H9 (cell line): ENCODE data around the gene ZNF80. TPM values are rescaled to one million over a fixed set of nuclear protein-coding genes. Genes with fewer than 3 reads are reported as not detected.

ENCODE experiments used
- DNase-seq: peaks from one replicate; pipeline ENCODE4 v3.0.0-alpha.2; 2017
- H2AFZ ChIP-seq: one replicate; pipeline ENCODE4 v1.6.1; 2013; ENCODE audit warnings: mild to moderate bottlenecking, low read length, control low read depth, moderate library complexity
- H2AK5ac ChIP-seq: 2 replicates; pipeline ENCODE4 v1.6.1; 2013; ENCODE audit warnings: low read length, control low read depth, mixed read lengths; ENCODE audit not compliant: insufficient read length
- H2BK120ac ChIP-seq: one replicate; pipeline ENCODE4 v1.6.1; 2013; ENCODE audit warnings: low read depth, mild to moderate bottlenecking, low read length, control low read depth, inconsistent platforms; ENCODE audit not compliant: poor library complexity, severe bottlenecking
- H2BK12ac ChIP-seq: 2 replicates; pipeline ENCODE4 v1.6.1; 2013; ENCODE audit warnings: low read length, control low read depth, mixed read lengths, low read depth; ENCODE audit not compliant: insufficient read length
- H2BK15ac ChIP-seq: 2 replicates; pipeline ENCODE4 v1.6.1; 2013; ENCODE audit warnings: low read depth, low read length, control low read depth
- H2BK20ac ChIP-seq: one replicate; pipeline ENCODE4 v1.6.1; 2013; ENCODE audit warnings: low read depth, mild to moderate bottlenecking, low read length, control low read depth, inconsistent platforms; ENCODE audit not compliant: poor library complexity, severe bottlenecking
- H2BK5ac ChIP-seq: 2 replicates; pipeline ENCODE4 v1.6.1; 2013; ENCODE audit warnings: low read length, control low read depth, mixed read lengths; ENCODE audit not compliant: insufficient read length
- H3K14ac ChIP-seq: 2 replicates; pipeline ENCODE4 v1.6.1; 2013; ENCODE audit warnings: low read length, control low read depth; ENCODE audit not compliant: insufficient read depth
- H3K18ac ChIP-seq: 2 replicates; pipeline ENCODE4 v1.6.1; 2013; ENCODE audit warnings: low read depth, mild to moderate bottlenecking, mixed read lengths, low read length, control low read depth; ENCODE audit not compliant: insufficient read length
- H3K23ac ChIP-seq: 2 replicates; pipeline ENCODE4 v1.6.1; 2013; ENCODE audit warnings: low read length, control low read depth, mixed read lengths, low read depth; ENCODE audit not compliant: insufficient read length
- H3K23me2 ChIP-seq: 2 replicates; pipeline ENCODE4 v1.6.1; 2013; ENCODE audit warnings: low read depth, mild to moderate bottlenecking, mixed read lengths, low read length, control low read depth; ENCODE audit not compliant: insufficient read length, poor library complexity, severe bottlenecking
- H3K27ac ChIP-seq: 2 replicates; pipeline ENCODE4 v1.5.1; 2013; ENCODE audit warnings: low read length, control low read depth, mixed read lengths, low read depth; ENCODE audit not compliant: insufficient read length
- H3K27me3 ChIP-seq: 2 replicates; pipeline ENCODE4 v1.6.1; 2013; ENCODE audit warnings: low read length, control low read depth, inconsistent platforms; ENCODE audit not compliant: insufficient read depth
- H3K4ac ChIP-seq: 2 replicates; pipeline ENCODE4 v1.6.1; 2013; ENCODE audit warnings: low read depth, mild to moderate bottlenecking, control low read depth, inconsistent platforms, low read length, moderate library complexity
- H3K4me1 ChIP-seq: 2 replicates; pipeline ENCODE4 v1.6.1; 2013; ENCODE audit warnings: low read length, control low read depth, inconsistent platforms; ENCODE audit not compliant: insufficient read depth
- H3K4me2 ChIP-seq: 2 replicates; pipeline ENCODE4 v1.6.1; 2013; ENCODE audit warnings: low read length, control low read depth, mixed read lengths; ENCODE audit not compliant: insufficient read length, insufficient read depth
- H3K56ac ChIP-seq: 2 replicates; pipeline ENCODE4 v1.6.1; 2013; ENCODE audit warnings: low read depth, mild to moderate bottlenecking, mixed read lengths, low read length, control low read depth; ENCODE audit not compliant: insufficient read length
- H3K79me1 ChIP-seq: 2 replicates; pipeline ENCODE4 v1.6.1; 2013; ENCODE audit warnings: low read depth, mild to moderate bottlenecking, moderate library complexity, low read length, control low read depth, inconsistent platforms; ENCODE audit not compliant: insufficient read depth, poor library complexity, severe bottlenecking
- H3K79me2 ChIP-seq: 2 replicates; pipeline ENCODE4 v1.6.1; 2013; ENCODE audit warnings: low read length, control low read depth, inconsistent platforms; ENCODE audit not compliant: insufficient read depth
- H3K9ac ChIP-seq: 2 replicates; pipeline ENCODE4 v1.6.1; 2013; ENCODE audit warnings: low read length, control low read depth, mixed read lengths; ENCODE audit not compliant: insufficient read length; ENCODE audit errors: extremely low read depth
- H3K9me3 ChIP-seq: one replicate; pipeline ENCODE4 v1.6.1; 2013; ENCODE audit warnings: low read depth, low read length, inconsistent platforms; ENCODE audit not compliant: control insufficient read depth
- H3T11ph ChIP-seq: one replicate; pipeline ENCODE4 v1.6.1; 2013; ENCODE audit warnings: mild to moderate bottlenecking, low read length, control low read depth, inconsistent platforms
- H4K20me1 ChIP-seq: one replicate; pipeline ENCODE4 v1.6.1; 2013; ENCODE audit not compliant: control insufficient read depth, insufficient read length, insufficient read depth
- H4K5ac ChIP-seq: 2 replicates; pipeline ENCODE4 v1.6.1; 2013; ENCODE audit warnings: low read depth, mild to moderate bottlenecking, mixed read lengths, low read length, control low read depth; ENCODE audit not compliant: insufficient read length
- H4K8ac ChIP-seq: replicated peaks from 2 replicates; pipeline ENCODE4 v1.6.1; 2013; ENCODE audit warnings: low read length, control low read depth, mixed read lengths, low read depth; ENCODE audit not compliant: insufficient read length
- H4K91ac ChIP-seq: 2 replicates; pipeline ENCODE4 v1.6.1; 2013; ENCODE audit warnings: low read depth, mild to moderate bottlenecking, moderate library complexity, mixed read lengths, low read length, control low read depth; ENCODE audit not compliant: insufficient read length
- H3K27ac Mint-ChIP-seq, 3 experiments: 2 replicates in 2 of 3; 3 replicates in 1 of 3; pipeline ENCODE4 v1.8.0; 2020 to 2021; ENCODE audit warnings: mixed read lengths in 3 of 3, mild to moderate bottlenecking in 1 of 3, moderate library complexity in 1 of 3
- H3K27me3 Mint-ChIP-seq: 2 replicates; pipeline ENCODE4 v1.8.0; 2021; ENCODE audit warnings: low read depth, mild to moderate bottlenecking, moderate library complexity, mixed read lengths
- H3K36me3 Mint-ChIP-seq, 3 experiments: 2 replicates in 2 of 3; 3 replicates in 1 of 3; pipeline ENCODE4 v1.8.0; 2020 to 2021; ENCODE audit warnings: low read depth in 3 of 3, mixed read lengths in 3 of 3; ENCODE audit not compliant: insufficient read depth in 1 of 3
- H3K4me1 Mint-ChIP-seq, 2 experiments: 2 replicates each; pipeline ENCODE4 v1.8.0; 2020; ENCODE audit warnings: mixed read lengths in 2 of 2
- H3K4me3 Mint-ChIP-seq, 2 experiments: 2 replicates in 1 of 2; 3 replicates in 1 of 2; pipeline ENCODE4 v1.8.0; 2020 to 2021; ENCODE audit warnings: mild to moderate bottlenecking in 2 of 2, mixed read lengths in 2 of 2, moderate library complexity in 1 of 2
- H3K9me3 Mint-ChIP-seq, 2 experiments: 2 replicates in 1 of 2; 3 replicates in 1 of 2; pipeline ENCODE4 v1.8.0; 2020; ENCODE audit warnings: mild to moderate bottlenecking in 2 of 2, mixed read lengths in 2 of 2, moderate library complexity in 1 of 2
- CTCF ChIP-seq: fragments of 200-600 bp; sonication (generic); conservative IDR thresholded peaks from 3 replicates; pipeline ENCODE4 v1.8.0; 2021; ENCODE audit warnings: antibody characterized with exemption, mild to moderate bottlenecking
- whole genome bisulfite sequencing: extraction: QIAGEN DNeasy Blood & Tissue Kit; methylation state at CpG from one replicate; pipeline ENCODE4 v1.1.7; 2013; ENCODE audit warnings: missing lambda C conversion rate, low lambda C conversion rate, mixed read lengths; ENCODE audit not compliant: insufficient read length; ENCODE audit errors: extremely low coverage; 5-methylcytosine and 5-hydroxymethylcytosine counted together
- total RNA-seq: library from RNA; stranded (reverse); gene quantifications from 2 replicates; pipeline ENCODE4 v1.2.1, GENCODE V29; 2021

The ZNF80 gene
- total RNA-seq, 1 experiment from 2014 or later, result not detected

DNA sequence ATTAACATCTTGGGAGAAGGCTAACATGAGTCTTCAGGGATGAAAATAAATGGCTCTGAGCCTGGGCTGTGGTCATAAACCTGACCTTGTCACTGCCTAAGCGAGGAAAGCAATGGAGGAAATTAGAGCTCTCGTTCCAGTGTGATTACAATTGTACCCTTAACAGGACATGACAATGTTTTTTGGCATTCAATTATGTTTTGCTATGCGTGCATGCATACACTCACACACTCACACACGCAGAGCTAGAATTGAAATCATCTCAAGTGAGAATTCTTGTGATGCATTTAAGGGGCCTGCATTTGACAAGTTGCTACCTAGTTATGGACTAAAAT is 24.1 kb downstream of the ZNF80 start:
- no peaks in the 10 kb centered on the region; the same call in 1 of the 2 replicates for H3K27me3 ChIP-seq
- H3K4me2 ChIP-seq, result no peak overlapping the region
- no peak overlapping the region for H3K4ac ChIP-seq
- H3K79me1 ChIP-seq, result no peaks in the 10 kb centered on the region
- H2BK5ac ChIP-seq, result no peak overlapping the region
- no peak overlapping the region for H3K23ac ChIP-seq
- H4K91ac ChIP-seq, result no peak overlapping the region
- no peaks in the 10 kb centered on the region; the same call in none of the 2 replicates for H3K27me3 Mint-ChIP-seq
- no peak overlapping the region for H2AK5ac ChIP-seq
- H3K27ac ChIP-seq, result peak overlapping the region; percentile 54
- H2AFZ ChIP-seq, result no peak overlapping the region
- H2BK20ac ChIP-seq, result no peak overlapping the region
- TF ChIP-seq CTCF, result no peak
- H2BK12ac ChIP-seq, result no peak overlapping the region
- no peak for DNase-seq
- H3K56ac ChIP-seq, result no peak overlapping the region
- H3K18ac ChIP-seq, result no peak overlapping the region
- no peak overlapping the region; a peak in 1 of 5 replicates for H3K4me3 Mint-ChIP-seq
- no peak overlapping the region for H3K14ac ChIP-seq
- H3K9me3 ChIP-seq, result no peaks in the 10 kb centered on the region
- peaks cover 0 to 6% of the 10 kb centered on the region in 2 experiments; a peak in 1 of 5 replicates for H3K9me3 Mint-ChIP-seq
- no CpG with 5 or more reads among the region's 4 CpGs for WGBS
- no peak overlapping the region for H3K9ac ChIP-seq
- no peaks in the 10 kb centered on the region; a peak in 2 of 4 replicates for H3K4me1 Mint-ChIP-seq
- H4K8ac ChIP-seq, result no peak overlapping the region
- no peaks in the 10 kb centered on the region for H3K23me2 ChIP-seq
- H3K79me2 ChIP-seq, result no peaks in the 10 kb centered on the region
- no peaks in the 10 kb centered on the region for H3K36me3 Mint-ChIP-seq
- H3K4me1 ChIP-seq, result peaks cover 4% of the 10 kb centered on the region; the same call in 1 of the 2 replicates
- H4K5ac ChIP-seq, result no peak overlapping the region
- H2BK15ac ChIP-seq, result no peak overlapping the region
- H4K20me1 ChIP-seq, result no peaks in the 10 kb centered on the region
- no peak overlapping the region for H3T11ph ChIP-seq
- no peak overlapping the region for H2BK120ac ChIP-seq
- H3K27ac Mint-ChIP-seq, result no peak overlapping the region
